CD4-positive, alpha-beta T cell treated with Interferon alpha-2 for 1 hour (primary cell): ENCODE measurements around the gene PCDHB11.
"Not testable (repeated sequence)": the region's sequence is repeated elsewhere in the genome, so short reads cannot be mapped to it uniquely, and the experiment has no call there.

Experiments used
- DNase-seq, 2 donors: peaks; one replicate each; pipeline ENCODE4 v3.0.0-alpha.2; 2020 to 2022

Gene PCDHB11

DNA sequence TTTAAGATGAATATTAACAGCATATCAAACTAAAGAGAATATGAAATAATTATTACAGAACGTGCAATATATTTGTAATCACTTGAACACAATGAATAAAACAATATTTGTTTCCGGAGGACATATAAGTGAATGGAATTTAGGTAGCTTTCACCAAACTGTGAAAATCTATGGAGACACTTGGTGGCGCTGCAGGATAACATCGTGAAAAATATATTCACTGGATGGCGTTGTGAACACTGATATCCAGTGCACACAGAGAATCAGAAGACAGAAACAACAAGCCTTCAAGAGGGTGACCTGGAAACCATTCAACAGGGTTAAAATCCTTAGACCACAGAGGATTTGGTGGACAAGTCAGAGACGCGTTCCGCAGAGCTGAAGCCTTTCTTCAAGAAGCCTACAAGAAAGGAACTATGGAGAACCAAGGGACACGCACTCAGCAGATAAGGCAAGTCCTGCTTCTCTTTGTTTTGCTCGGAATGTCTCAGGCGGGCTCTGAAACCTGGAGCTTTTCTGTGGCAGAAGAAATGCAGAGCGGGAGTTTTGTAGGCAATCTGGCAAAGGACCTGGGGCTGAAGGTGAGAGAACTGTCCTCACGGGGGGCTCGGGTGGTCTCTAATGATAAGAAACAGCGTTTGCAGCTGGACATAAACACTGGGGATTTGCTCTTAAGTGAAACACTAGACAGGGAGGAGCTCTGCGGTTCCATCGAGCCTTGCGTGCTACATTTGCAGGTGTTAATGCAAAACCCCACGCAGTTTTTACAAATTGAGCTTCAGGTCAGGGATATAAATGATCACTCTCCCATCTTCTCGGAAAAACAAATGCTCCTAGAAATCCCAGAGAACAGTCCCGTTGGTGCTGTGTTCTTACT is at the start of gene PCDHB11:
PCDHB11 (plus strand) TSS at position 269 of the 877 bp plus-strand sequence; CDS start at position 417, 148 bp downstream.
- no peak for DNase-seq

DNA sequence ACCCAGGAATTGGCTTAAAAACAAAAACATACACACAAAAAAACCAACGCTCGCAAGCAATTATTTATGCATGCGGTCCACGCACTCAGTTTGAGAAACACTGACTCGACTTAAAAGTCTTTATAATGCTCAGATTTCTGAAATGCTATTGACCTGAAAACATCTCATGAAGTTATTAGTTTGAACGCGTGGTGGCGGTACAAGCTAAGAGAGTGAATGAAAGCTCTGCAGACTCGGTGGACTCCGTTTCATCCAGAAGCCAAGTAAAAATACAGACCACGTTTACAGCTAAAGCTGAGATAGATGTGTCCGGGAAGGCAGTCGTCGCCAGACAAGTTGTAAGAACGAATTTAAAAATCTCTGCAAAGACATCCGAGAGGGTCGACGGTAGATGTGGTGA is 49.6 kb upstream of the PCDHB11 start, which contains the start of gene PCDHB6:
PCDHB6 (plus strand) TSS at position 246 of the 400 bp plus-strand sequence. CDS start 201 bp downstream, outside the sequence.
- DNase-seq, result peak in 1 of 2 donors; percentile 1

DNA sequence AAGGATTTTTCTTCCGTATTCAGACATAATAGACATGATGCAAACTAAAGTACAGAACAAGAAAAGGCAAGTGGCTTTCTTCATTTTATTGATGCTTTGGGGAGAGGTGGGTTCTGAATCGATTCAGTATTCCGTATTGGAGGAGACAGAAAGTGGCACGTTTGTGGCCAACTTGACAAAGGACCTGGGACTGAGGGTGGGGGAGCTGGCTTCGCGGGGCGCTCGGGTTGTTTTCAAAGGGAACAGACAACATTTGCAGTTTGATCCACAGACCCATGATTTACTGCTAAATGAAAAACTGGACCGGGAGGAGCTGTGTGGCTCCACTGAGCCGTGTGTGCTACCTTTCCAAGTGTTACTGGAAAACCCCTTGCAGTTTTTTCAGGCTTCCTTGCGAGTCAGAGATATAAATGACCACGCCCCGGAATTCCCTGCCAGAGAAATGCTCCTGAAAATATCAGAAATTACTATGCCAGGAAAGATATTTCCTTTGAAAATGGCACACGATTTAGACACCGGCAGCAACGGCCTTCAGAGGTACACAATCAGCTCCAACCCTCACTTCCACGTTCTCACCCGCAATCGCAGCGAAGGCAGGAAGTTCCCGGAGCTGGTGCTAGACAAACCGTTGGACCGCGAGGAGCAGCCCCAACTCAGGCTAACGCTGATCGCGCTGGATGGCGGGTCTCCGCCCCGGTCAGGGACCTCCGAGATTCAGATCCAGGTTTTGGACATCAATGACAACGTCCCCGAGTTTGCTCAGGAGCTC is 49.0 kb upstream of the PCDHB11 start:
- no peak for DNase-seq

DNA sequence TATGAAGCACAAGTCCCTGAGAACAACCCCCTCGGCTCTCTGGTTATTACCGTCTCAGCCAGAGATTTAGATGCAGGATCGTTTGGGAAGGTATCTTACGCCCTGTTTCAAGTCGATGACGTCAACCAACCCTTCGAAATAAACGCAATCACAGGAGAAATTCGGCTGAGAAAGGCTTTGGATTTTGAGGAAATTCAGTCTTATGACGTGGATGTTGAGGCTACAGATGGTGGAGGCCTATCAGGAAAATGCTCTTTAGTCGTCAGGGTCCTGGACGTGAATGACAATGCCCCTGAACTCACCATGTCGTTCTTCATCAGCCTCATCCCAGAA is 48.5 kb upstream of the PCDHB11 start:
- DNase-seq, result no peak

DNA sequence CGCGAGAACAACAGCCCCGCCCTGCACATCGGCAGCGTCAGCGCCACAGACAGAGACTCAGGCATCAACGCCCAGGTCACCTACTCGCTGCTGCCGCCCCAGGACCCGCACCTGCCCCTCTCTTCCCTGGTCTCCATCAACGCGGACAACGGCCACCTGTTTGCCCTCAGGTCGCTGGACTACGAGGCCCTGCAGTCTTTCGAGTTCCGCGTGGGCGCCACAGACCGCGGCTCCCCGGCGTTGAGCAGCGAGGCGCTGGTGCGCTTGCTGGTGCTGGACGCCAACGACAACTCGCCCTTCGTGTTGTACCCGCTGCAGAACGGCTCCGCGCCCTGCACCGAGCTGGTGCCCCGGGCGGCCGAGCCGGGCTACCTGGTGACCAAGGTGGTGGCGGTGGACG is 47.8 kb upstream of the PCDHB11 start:
- not testable (repeated sequence) for DNase-seq

DNA sequence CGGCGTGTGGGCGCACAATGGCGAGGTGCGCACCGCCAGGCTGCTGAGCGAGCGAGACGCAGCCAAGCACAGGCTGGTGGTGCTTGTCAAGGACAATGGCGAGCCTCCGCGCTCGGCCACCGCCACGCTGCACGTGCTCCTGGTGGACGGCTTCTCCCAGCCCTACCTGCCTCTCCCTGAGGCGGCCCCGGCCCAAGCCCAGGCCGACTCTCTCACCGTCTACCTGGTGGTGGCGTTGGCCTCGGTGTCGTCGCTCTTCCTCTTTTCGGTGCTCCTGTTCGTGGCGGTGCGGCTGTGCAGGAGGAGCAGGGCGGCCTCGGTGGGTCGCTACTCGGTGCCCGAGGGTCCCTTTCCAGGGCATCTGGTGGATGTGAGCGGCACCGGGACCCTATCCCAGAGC is 47.3 kb upstream of the PCDHB11 start:
- DNase-seq, result not testable (repeated sequence)

DNA sequence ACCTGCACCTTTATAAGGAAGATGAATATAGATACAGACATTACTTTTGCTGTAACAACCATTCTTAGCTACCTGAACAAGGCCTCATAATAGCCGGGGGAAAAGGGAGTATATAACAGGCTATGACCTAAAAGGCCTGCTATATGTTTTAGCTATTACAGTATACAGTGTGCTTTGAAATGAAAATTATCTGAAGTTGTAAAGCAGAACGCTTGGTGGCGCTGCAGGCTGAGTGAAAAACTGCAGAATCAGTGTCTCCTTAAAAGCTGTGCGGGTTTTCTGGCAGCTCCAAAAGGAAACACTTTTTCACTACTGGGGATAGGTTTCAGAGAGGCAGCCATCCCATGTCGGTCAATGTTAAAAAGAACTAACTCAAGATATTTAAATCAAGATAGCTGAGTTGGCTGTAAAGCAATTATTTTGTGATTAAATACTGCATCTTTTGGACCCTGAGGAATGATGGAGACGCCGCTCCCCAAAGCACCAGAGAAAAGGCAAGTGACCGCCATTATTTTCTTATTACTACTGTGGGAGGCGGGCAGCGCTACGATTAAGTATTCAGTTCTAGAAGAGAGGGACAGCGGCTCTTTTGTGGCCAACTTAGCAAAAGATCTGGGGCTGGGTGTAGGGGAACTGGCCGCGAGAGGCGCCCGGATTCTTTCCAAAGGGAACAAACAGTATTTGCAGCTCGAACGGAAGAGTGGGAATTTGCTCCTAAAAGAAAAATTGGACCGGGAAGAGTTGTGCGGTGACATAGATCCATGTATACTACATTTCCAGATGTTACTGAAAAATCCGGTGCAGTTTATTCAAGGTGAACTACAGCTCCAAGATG is 43.7 kb upstream of the PCDHB11 start:
- no peak for DNase-seq

DNA sequence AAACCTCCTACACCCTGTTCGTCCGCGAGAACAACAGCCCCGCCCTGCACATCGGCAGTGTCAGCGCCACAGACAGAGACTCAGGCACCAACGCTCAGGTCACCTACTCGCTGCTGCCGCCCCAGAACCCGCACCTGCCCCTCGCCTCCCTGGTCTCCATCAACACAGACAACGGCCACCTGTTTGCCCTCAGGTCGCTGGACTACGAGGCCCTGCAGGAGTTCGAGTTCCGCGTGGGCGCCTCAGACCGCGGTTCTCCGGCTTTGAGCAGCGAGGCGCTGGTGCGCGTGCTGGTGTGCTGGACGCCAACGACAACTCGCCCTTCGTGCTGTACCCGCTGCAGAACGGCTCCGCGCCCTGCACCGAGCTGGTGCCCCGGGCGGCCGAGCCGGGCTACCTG is 42.1 kb upstream of the PCDHB11 start:
- not testable (repeated sequence) for DNase-seq

DNA sequence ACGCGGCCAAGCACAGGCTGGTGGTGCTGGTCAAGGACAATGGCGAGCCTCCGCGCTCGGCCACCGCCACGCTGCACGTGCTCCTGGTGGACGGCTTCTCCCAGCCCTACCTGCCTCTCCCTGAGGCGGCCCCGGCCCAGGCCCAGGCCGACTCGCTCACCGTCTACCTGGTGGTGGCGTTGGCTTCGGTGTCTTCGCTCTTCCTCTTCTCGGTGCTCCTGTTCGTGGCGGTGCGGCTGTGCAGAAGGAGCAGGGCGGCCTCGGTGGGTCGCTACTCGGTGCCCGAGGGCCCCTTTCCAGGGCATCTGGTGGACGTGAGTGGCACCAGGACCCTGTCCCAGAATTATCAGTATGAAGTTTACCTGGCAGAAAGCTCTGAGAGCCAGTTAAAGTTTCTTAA is 41.5 kb upstream of the PCDHB11 start:
- DNase-seq, result not testable (repeated sequence)

DNA sequence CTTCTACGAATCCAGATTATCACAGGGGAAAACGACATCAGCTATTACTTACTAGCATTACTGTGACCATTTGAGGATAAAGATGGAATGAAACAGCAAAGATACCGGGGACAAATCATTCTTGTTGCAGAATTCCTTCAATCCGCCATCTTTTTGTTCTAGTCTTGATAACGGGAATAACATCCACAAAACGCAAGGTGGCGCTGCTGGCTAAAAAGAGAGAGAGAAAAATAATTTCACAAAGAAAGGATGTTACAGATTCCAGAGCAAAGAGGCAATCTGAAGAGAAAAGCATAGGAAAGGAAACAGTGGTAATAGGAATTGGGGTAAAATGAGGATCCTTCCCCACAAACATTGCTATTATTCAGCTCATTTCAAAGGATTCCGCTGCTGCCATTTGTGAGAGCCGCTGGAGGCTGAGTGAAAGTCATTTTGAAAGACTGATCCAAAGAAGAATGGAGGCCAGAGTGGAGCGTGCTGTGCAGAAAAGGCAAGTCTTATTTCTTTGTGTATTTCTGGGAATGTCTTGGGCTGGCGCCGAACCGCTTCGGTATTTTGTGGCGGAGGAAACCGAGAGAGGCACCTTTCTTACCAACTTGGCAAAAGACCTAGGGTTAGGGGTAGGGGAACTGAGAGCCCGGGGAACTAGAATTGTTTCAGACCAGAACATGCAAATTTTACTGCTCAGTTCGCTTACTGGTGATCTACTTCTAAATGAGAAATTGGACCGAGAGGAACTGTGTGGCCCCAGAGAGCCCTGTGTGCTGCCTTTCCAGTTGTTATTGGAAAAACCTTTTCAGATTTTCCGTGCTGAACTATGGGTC is 26.8 kb upstream of the PCDHB11 start, which contains the start of gene PCDHB7:
PCDHB7 (plus strand) TSS at position 264 of the 824 bp plus-strand sequence; CDS start at position 456, 192 bp downstream.
- DNase-seq, result peak in 1 of 2 donors; percentile 30

DNA sequence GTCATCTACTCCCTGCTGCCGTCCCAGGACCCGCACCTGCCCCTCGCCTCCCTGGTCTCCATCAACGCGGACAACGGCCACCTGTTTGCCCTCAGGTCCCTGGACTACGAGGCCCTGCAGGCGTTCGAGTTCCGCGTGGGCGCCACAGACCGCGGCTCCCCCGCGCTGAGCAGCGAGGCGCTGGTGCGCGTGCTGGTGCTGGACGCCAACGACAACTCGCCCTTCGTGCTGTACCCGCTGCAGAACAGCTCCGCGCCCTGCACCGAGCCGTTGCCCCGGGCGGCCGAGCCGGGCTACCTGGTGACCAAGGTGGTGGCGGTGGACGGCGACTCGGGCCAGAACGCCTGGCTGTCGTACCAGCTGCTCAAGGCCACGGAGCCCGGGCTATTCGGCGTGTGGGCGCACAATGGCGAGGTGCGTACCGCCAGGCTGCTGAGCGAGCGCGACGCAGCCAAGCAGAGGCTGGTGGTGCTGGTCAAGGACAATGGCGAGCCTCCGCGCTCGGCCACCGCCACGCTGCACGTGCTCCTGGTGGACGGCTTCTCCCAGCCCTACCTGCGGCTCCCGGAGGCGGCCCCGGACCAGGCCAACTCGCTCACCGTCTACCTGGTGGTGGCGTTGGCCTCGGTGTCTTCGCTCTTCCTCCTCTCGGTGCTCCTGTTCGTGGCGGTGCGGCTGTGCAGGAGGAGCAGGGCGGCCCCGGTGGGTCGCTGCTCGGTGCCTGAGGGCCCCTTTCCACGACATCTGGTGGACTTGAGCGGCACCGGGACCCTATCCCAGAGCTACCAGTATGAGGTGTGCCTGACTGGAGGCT is 24.9 kb upstream of the PCDHB11 start:
- not testable (repeated sequence) for DNase-seq

DNA sequence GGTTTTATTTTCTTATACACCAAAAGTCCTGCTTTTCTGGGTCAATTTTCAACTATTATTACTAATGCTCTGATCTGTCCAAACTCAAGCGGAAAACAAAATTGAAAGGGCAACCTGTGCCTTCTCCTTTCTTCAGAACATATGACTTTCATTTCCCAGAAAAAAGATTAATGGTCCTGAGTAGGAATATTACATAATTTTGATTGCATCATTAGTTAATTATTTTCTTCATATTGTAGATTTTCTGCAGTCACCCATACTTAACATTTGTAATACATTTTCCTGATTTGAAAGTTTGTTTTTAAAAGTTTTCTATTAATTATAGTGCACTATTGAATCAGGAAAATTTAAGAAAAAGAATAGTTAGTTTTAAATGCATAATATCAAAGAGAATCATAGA is 23.5 kb upstream of the PCDHB11 start:
- no peak for DNase-seq

DNA sequence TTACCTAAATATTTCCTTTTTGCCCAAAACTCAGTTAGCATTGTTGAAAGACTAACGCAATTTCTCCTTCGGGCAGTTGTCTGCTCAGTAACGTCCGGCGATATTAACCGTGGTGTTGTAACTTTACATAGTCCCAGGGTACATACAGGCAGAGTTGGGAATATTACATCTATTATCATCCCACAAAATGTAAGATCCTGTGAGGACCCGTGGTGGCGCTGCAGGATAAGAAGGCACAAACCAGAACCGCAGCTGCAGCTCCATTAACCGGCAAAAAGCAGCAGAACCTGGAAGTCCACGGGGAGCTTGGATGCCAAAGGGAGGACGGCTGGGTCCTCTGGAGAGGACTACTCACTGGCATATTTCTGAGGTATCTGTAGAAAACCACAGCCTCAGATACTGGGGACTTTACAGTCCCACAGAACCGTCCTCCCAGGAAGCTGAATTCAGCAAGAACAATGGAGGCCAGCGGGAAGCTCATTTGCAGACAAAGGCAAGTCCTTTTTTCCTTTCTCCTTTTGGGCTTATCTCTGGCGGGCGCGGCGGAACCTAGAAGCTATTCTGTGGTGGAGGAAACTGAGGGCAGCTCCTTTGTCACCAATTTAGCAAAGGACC is 21.7 kb upstream of the PCDHB11 start, which contains the start of gene PCDHB8:
PCDHB8 (plus strand) TSS at position 214 of the 615 bp plus-strand sequence; CDS start at position 459, 245 bp downstream.
- not testable (repeated sequence) for DNase-seq

DNA sequence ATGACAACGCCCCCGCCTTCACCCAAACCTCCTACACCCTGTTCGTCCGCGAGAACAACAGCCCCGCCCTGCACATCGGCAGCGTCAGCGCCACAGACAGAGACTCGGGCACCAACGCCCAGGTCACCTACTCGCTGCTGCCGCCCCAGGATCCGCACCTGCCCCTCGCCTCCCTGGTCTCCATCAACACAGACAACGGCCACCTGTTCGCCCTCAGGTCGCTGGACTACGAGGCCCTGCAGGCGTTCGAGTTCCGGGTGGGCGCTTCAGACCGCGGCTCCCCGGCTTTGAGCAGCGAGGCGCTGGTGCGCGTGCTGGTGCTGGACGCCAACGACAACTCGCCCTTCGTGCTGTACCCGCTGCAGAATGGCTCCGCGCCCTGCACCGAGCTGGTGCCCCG is 20.1 kb upstream of the PCDHB11 start:
- DNase-seq, result not testable (repeated sequence)

DNA sequence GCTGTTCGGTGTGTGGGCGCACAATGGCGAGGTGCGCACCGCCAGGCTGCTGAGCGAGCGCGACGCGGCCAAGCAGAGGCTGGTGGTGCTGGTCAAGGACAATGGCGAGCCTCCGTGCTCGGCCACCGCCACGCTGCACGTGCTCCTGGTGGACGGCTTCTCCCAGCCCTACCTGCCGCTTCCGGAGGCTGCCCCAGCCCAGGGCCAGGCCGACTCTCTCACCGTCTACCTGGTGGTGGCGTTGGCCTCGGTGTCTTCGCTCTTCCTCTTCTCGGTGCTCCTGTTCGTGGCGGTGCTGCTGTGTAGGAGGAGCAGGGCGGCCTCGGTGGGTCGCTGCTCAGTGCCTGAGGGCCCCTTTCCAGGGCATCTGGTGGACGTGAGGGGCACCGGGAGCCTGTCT is 19.6 kb upstream of the PCDHB11 start:
- DNase-seq, result not testable (repeated sequence)

DNA sequence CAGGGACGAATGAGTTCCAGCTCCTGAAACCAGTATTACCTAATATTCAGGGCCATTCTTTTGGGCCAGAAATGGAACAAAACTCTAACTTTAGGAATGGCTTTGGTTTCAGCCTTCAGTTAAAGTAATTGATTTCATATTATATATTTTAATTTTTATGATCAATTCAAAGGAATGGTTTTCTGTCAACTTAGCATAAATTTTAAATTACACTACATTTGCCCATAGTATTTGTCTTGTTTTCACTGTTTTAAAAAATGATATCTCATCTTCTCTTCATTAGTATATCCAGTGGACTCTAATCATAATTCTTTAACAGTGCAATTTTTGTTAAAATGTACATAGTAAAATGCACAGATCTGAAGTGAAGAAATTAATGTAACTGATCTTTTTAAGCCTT is 19.1 kb upstream of the PCDHB11 start:
- DNase-seq, result no peak

DNA sequence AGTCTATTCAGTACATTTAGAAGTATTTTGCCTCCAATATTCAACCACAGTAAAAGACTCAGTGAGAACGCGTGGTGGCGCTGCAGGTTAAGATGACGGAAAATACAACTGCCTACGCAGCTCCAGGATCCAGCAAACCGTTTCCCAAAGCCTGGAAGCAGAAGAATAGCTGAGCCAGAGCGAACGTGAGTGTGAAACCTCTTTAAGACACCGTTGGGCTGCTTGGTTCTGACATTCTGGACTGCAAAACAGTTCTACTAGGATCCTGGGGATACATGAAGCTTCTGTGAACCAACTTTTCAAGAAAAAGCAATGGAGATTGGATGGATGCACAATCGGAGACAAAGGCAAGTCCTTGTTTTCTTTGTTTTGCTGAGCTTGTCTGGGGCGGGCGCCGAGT is 17.2 kb upstream of the PCDHB11 start, which contains the start of gene PCDHB16:
PCDHB16 (plus strand) TSS at position 140 of the 400 bp plus-strand sequence; CDS start at position 313, 173 bp downstream.
- no peak for DNase-seq

DNA sequence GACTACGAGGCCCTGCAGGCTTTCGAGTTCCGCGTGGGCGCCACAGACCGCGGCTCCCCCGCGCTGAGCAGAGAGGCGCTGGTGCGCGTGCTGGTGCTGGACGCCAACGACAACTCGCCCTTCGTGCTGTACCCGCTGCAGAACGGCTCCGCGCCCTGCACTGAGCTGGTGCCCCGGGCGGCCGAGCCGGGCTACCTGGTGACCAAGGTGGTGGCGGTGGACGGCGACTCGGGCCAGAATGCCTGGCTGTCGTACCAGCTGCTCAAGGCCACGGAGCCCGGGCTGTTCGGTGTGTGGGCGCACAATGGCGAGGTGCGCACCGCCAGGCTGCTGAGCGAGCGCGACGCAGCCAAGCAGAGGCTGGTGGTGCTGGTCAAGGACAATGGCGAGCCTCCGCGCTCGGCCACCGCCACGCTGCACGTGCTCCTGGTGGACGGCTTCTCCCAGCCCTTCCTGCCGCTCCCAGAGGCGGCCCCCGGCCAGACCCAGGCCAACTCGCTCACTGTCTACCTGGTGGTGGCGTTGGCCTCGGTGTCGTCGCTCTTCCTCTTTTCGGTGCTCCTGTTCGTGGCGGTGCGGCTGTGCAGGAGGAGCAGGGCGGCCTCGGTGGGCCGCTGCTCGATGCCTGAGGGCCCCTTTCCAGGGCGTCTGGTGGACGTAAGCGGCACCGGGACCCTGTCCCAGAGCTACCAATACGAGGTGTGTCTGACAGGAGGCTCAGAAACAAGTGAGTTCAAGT is 15.1 kb upstream of the PCDHB11 start:
- not testable (repeated sequence) for DNase-seq

DNA sequence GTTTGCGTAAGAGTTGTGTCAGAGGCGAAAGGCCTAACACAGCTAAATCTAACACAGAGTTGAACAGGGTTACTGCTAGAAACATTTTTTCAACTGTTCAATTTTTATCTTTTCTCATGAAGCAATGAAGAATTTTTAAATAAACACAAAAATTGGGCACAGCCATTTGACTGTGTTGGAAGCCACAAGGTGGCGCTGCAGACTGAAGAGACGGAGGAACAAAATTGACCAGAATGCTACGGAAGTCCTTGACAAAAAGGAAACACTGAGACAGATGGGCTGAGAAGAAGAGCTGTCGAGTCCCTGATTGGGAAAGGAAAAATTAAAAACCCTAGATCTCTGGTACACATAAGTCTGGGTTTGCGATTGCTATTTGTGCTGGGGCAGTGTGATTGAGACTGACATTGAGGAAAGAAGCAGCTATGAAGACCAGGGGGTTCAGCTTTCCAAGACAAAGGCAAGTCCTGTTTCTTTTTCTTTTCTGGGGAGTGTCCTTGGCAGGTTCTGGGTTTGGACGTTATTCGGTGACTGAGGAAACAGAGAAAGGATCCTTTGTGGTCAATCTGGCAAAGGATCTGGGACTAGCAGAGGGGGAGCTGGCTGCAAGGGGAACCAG is 12.4 kb upstream of the PCDHB11 start, which contains the start of gene PCDHB9:
PCDHB9 (plus strand) TSS at position 265 of the 616 bp plus-strand sequence; CDS start at position 423, 158 bp downstream.
- DNase-seq, result peak in 1 of 2 donors; percentile 39
